OCI-LY1 (cell line): ENCODE data around the gene SLC37A1.

Source experiments
- H2AFZ ChIP-seq: fragments of 200-600 bp; sonication (generic), shearing (Covaris generic); 2 replicates; pipeline ENCODE4 v1.6.0; 2014; ENCODE audit warnings: antibody characterized with exemption, mild to moderate bottlenecking, low read length
- H3F3A ChIP-seq: fragments of 200-600 bp; sonication (generic), shearing (Covaris generic); 2 replicates; pipeline ENCODE4 v1.6.0; 2014; ENCODE audit warnings: mild to moderate bottlenecking, antibody characterized with exemption, low read length, moderate library complexity; ENCODE audit not compliant: insufficient read depth
- H3K27ac ChIP-seq: fragments of 200-600 bp; sonication (generic); 2 replicates; pipeline ENCODE4 v1.5.1; 2014; ENCODE audit warnings: low read length, mixed run types, mild to moderate bottlenecking, low read depth; ENCODE audit not compliant: poor library complexity, severe bottlenecking
- H3K27me3 ChIP-seq: fragments of 200-600 bp; sonication (generic); 2 replicates; pipeline ENCODE4 v1.6.0; 2014; ENCODE audit warnings: antibody characterized with exemption, mild to moderate bottlenecking, low read length, moderate library complexity; ENCODE audit not compliant: insufficient read depth
- H3K36me3 ChIP-seq: fragments of 200-600 bp; sonication (generic); 2 replicates; pipeline ENCODE4 v1.6.1; 2014; ENCODE audit warnings: mild to moderate bottlenecking, antibody characterized with exemption, low read length, moderate library complexity, mixed read lengths; ENCODE audit not compliant: insufficient read depth
- H3K4me1 ChIP-seq: fragments of 200-600 bp; sonication (generic); 2 replicates; pipeline ENCODE4 v1.5.1; 2014; ENCODE audit warnings: mild to moderate bottlenecking, low read length, moderate library complexity; ENCODE audit not compliant: insufficient read depth, severe bottlenecking
- H3K4me2 ChIP-seq: fragments of 200-600 bp; sonication (generic), shearing (Covaris generic); 2 replicates; pipeline ENCODE4 v1.6.1; 2014; ENCODE audit warnings: low read length
- H3K4me3 ChIP-seq: fragments of 200-600 bp; sonication (generic); 2 replicates; pipeline ENCODE4 v1.5.1; 2014; ENCODE audit warnings: low read length, low read depth, mild to moderate bottlenecking, mixed read lengths; ENCODE audit not compliant: poor library complexity, severe bottlenecking
- H3K79me2 ChIP-seq: fragments of 200-600 bp; shearing (Covaris generic); 2 replicates; pipeline ENCODE4 v1.6.1; 2016; ENCODE audit warnings: mixed run types, low read length, mixed read lengths; ENCODE audit not compliant: insufficient read depth
- H3K9ac ChIP-seq: fragments of 200-600 bp; sonication (generic), shearing (Covaris generic); 2 replicates; pipeline ENCODE4 v1.6.1; 2014; ENCODE audit warnings: mild to moderate bottlenecking, low read length, mixed read lengths
- H3K9me2 ChIP-seq: fragments of 200-600 bp; sonication (generic), shearing (Covaris generic); 2 replicates; pipeline ENCODE4 v1.6.1; 2014; ENCODE audit warnings: low read depth, mild to moderate bottlenecking, low read length, mixed read lengths
- H3K9me3 ChIP-seq: fragments of 200-600 bp; shearing (Covaris generic); 2 replicates; pipeline ENCODE4 v1.6.1; 2014; ENCODE audit warnings: low read length, mixed read lengths
- H4K20me1 ChIP-seq: fragments of 200-600 bp; sonication (generic), shearing (Covaris generic); 2 replicates; pipeline ENCODE4 v1.6.0; 2016; ENCODE audit warnings: mild to moderate bottlenecking, low read length; ENCODE audit not compliant: insufficient read depth
- CTCF ChIP-seq: fragments of 200-600 bp; sonication (generic), shearing (Covaris generic); IDR thresholded peaks from 2 replicates; pipeline ENCODE4 v1.5.1; 2017; ENCODE audit warnings: mild to moderate bottlenecking, antibody characterized with exemption, low read length, moderate library complexity, mixed read lengths
- EZH2 ChIP-seq: fragments of 200-600 bp; sonication (generic), shearing (Covaris generic); IDR thresholded peaks from 2 replicates; pipeline ENCODE4 v1.8.0; 2017; ENCODE audit warnings: borderline replicate concordance, mixed run types, mild to moderate bottlenecking, antibody characterized with exemption, low read length, moderate library complexity, mixed read lengths

The SLC37A1 gene

GRCh38 chr21:42513151-42513984 is at the start of gene SLC37A1:
Gene SLC37A1 (plus strand): TSS chr21:42513852. CDS start chr21:42518455, 4,603 bp downstream.
- H3K36me3 ChIP-seq: peaks cover 4% of the 10 kb centered on the region; the same call in 1 of the 2 replicates
- peak within 1 kb of the TSS; percentile 96 for H3K4me3 ChIP-seq
- H4K20me1 ChIP-seq: no peaks in the 10 kb centered on the region
- peak within 1 kb of the TSS; percentile 91 for H3K9ac ChIP-seq
- no peak for TF ChIP-seq EZH2
- no peak for TF ChIP-seq CTCF
- no peaks in the 10 kb centered on the region for H3K27me3 ChIP-seq
- H3K4me2 ChIP-seq: peak within 1 kb of the TSS; percentile 98
- peak within 1 kb of the TSS; percentile 75; the same call in 1 of the 2 replicates for H2AFZ ChIP-seq
- H3K9me3 ChIP-seq: no peaks in the 10 kb centered on the region
- no peaks in the 10 kb centered on the region for H3K79me2 ChIP-seq
- H3K4me1 ChIP-seq: peaks cover 30% of the 10 kb centered on the region
- H3K27ac ChIP-seq: peak within 1 kb of the TSS; percentile 61
- no peaks in the 10 kb centered on the region for H3K9me2 ChIP-seq
- H3F3A ChIP-seq: no peaks in the 10 kb centered on the region

- H3K36me3 ChIP-seq: no peaks in the 10 kb centered on the region
- H3K9ac ChIP-seq: no peak overlapping the region
- H3F3A ChIP-seq: no peaks in the 10 kb centered on the region
- peak overlapping the region; percentile 43 for H3K27ac ChIP-seq
- peak overlapping the region; percentile 49; the same call in 1 of the 2 replicates for H3K4me2 ChIP-seq
- H2AFZ ChIP-seq: peak overlapping the region; percentile 68; the same call in 1 of the 2 replicates
- peaks cover 73% of the 10 kb centered on the region for H3K4me1 ChIP-seq
- H3K9me2 ChIP-seq: no peaks in the 10 kb centered on the region
- peak overlapping the region; percentile 7 for H3K4me3 ChIP-seq
- no peaks in the 10 kb centered on the region for H4K20me1 ChIP-seq
- TF ChIP-seq CTCF (no peak), EZH2 (no peak)
- H3K79me2 ChIP-seq: no peaks in the 10 kb centered on the region
- no peaks in the 10 kb centered on the region for H3K27me3 ChIP-seq
- no peaks in the 10 kb centered on the region for H3K9me3 ChIP-seq
These were observed 49.7 kb upstream of the SLC37A1 start for GRCh38 chr21:42463861-42464515.

- H3K79me2 ChIP-seq: no peaks in the 10 kb centered on the region
- H3K27ac ChIP-seq: no peak overlapping the region
- no peaks in the 10 kb centered on the region for H3K9me2 ChIP-seq
- no peak for TF ChIP-seq EZH2
- no peak for TF ChIP-seq CTCF
- peak overlapping the region; percentile 1; the same call in 1 of the 2 replicates for H3K4me2 ChIP-seq
- H3K36me3 ChIP-seq: no peaks in the 10 kb centered on the region
- H3K9ac ChIP-seq: no peak overlapping the region
- H4K20me1 ChIP-seq: no peaks in the 10 kb centered on the region
- H3F3A ChIP-seq: no peaks in the 10 kb centered on the region
- H3K9me3 ChIP-seq: no peaks in the 10 kb centered on the region
- peaks cover 71% of the 10 kb centered on the region for H3K4me1 ChIP-seq
- no peaks in the 10 kb centered on the region for H3K27me3 ChIP-seq
- H3K4me3 ChIP-seq: no peak overlapping the region
- no peak overlapping the region for H2AFZ ChIP-seq
These were observed 48.4 kb upstream of the SLC37A1 start for GRCh38 chr21:42465008-42465802.
